Measurements from ENCODE around the gene WSB1.
"Not testable (repeated sequence)": the region's sequence is repeated elsewhere in the genome, so short reads cannot be mapped to it uniquely, and the experiment has no call there.

Gene WSB1

DNA sequence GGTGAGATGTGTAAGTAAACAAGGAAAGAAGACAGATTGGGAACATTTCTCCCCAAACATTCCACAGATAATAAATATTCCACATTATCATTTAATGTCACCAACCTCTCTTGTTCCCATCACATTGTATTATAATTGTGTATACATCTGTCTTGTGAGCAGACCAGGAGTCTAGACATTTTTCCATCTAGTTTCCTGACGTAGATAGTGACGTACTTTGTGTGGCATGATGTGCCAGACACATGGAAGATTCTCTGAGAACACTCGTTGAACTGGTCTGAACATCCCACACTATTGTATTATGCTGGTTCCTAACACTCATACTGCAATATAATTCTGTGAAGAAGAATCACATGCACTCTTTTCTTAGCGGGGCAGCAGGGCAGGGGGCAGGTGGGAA is 34.0 kb downstream of the WSB1 start:
- Mint-ChIP-seq H3K4me3 (no peak overlapping the region), H3K27me3 (no peaks in the 10 kb centered on the region), H3K4me1 (peaks cover 14 to 16% of the 10 kb centered on the region in 2 donors), H3K9me3 (no peaks in the 10 kb centered on the region), H3K27ac (no peak overlapping the region), H3K36me3 (peaks cover 0 to 1% of the 10 kb centered on the region in 2 donors)
- ATAC-seq (replicated peaks) (no peak), DNase-seq (no peak)

DNA sequence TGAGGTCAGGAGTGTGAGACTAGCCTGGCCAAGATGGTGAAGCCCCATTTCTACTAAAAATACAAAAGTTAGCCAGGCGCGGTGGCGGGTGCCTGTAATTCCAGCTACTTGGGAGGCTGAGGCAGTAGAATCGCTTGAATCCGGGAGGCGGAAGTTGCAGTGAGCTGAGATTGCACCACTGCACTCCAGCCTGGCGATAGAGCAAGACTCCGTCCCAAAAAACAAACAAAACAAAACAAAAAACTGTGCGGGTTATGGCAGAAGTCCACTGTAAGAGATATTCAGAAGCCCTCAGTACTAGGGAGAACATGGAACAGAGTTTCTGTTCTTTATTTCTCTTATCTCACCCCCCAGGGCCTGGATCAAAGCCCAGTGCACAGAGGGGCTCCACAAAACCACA is 34.8 kb downstream of the WSB1 start:
- H3K27me3 Mint-ChIP-seq; H3K9me3 Mint-ChIP-seq; ATAC-seq (replicated peaks); H3K4me3 Mint-ChIP-seq; DNase-seq; H3K27ac Mint-ChIP-seq; H3K36me3 Mint-ChIP-seq: not testable (repeated sequence)
- peaks cover 19 to 21% of the 10 kb centered on the region in 2 donors for H3K4me1 Mint-ChIP-seq

DNA sequence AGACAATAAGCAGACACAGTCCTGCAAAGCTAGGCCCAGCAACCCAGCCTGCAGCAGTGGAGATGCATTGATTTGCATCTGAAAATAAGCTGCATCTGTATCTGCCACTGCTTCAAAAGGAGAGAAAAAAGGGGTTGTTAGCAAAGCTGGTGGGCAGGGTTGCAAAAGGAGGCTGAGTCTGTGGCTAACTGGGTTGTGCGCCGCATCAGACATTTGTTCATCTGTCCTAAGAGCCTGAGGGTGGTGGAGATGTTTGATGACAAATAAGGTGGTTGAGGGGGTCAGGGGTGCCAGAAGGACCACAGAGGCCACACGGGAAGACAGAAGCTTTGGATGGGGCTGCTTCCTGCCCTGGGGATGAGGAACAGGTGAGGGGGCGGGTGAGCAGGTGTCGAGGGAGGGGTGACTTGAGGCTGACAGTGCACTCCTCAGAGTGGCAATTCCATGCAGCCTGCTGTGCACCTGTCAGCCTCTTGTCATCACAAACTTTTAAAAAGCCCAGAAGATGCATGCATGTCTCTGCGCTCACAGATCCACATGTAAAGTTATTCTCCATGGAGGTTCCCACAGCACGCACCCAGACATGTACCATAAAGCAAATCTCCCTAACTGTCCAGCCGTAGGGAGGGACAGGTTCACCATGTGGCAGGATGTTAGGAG is 35.4 kb downstream of the WSB1 start:
- ATAC-seq (replicated peaks) (no peak), DNase-seq (no peak)
- no peaks in the 10 kb centered on the region for H3K9me3 Mint-ChIP-seq
- H3K27ac Mint-ChIP-seq = peak overlapping the region; percentile 42
- peaks cover 0 to 1% of the 10 kb centered on the region in 2 donors for H3K36me3 Mint-ChIP-seq
- no peaks in the 10 kb centered on the region for H3K27me3 Mint-ChIP-seq
- peaks cover 24 to 27% of the 10 kb centered on the region in 2 donors for H3K4me1 Mint-ChIP-seq
- no peak overlapping the region for H3K4me3 Mint-ChIP-seq

DNA sequence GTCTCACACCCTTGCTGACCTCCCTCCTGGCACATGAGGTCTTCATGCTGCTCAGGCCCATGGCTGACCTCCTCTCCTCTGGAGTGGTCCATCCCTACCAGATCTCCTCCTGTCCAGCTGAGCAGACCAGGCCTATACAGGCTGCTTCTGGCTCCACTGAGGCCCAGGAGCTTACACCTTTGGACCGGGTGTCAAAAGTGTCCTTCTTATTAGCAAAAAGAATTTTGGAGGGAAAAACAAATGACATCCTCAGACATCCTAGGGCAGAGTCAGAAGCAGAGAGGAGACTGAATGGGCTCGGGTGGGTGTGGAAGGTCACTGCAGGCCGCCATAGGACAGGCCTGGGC is 38.1 kb downstream of the WSB1 start:
- no peaks in the 10 kb centered on the region for H3K27me3 Mint-ChIP-seq
- DNase-seq (no peak), ATAC-seq (replicated peaks) (no peak)
- H3K4me1 Mint-ChIP-seq = peaks cover 30 to 39% of the 10 kb centered on the region in 2 donors
- H3K36me3 Mint-ChIP-seq = peaks cover 0 to 1% of the 10 kb centered on the region in 2 donors
- H3K9me3 Mint-ChIP-seq = no peaks in the 10 kb centered on the region
- H3K27ac Mint-ChIP-seq = peak overlapping the region; percentile 98
- H3K4me3 Mint-ChIP-seq = peak overlapping the region; percentile 87 to 91

DNA sequence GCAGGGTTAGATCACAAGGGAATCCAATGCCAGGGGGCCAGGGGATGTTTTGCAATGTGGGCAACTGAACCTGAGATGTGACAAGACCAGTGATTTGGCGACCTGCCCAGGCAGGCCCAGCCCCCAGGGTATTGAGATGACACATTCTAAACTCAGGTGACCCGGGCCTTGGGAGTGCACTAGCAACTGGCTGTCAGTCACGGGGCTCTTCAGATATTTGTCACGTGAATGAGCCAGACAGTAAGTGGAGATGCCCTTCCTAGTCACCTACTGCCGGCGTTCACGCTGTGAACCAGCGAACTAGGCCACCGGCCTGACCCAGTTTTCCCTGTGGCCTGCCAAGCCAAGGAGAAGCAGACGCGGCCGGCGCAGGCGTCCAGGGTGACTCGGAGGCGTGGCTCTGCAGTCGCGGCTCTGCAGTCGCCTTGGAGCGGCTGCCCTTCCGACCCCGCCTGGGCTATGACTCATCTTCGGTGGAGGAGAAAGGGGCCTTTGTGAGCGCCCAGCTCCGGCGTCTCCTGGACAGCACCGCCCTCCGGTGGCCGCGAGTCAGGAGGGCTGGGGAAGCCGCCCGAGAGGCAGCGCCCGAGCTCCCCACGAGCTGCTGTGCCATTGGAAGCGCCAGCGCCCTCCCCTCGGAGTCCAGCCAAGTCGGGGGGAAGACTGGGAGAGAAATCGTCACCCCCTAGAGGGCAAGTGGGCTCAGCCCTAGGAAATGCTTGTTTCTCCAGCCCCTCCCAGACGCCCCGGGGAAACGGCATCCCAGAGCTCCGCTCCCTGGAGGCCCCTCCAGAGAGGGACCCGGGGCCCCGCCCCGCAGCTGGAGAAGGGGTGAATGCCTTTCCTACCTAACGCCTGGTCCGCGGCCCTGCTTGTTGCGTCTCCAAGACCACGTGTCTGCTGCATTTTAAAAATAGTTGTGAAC is 38.8 kb downstream of the WSB1 start:
- Mint-ChIP-seq H3K27ac (peak overlapping the region; percentile 98), H3K4me3 (peak overlapping the region; percentile 87 to 91), H3K27me3 (no peaks in the 10 kb centered on the region), H3K9me3 (no peaks in the 10 kb centered on the region), H3K36me3 (peaks cover 0 to 1% of the 10 kb centered on the region in 2 donors), H3K4me1 (peaks cover 28 to 40% of the 10 kb centered on the region in 2 donors)
- DNase-seq (peak; percentile 91), ATAC-seq (replicated peaks) (peak; percentile 86 to 88)

DNA sequence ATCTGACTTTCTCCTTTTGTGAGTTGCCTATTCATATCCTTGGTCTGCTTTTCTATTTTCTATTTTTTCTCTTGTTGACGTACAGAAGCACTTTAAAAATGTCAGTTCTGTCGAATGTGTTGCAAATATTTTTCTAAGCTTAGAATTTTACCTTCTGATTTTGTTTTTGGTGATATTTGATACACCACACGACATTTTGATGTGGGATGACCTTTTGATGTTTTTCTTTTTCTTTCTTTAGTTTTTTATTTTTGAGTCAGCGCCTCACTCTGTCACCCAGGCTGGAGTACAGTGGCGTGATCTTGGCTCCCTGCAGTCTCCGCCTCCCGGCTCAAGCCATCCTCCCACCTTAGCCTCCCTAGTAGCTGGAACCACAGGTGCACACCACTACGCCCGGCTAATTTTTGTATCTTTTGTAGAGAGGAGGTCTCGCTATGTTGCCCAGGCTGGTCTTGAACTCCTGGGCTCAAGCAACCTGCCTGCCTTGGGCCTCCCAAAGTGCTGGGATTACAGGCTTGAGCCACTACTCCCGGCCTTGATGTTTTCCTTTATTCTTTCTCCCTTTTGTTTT is 39.6 kb downstream of the WSB1 start:
- peak overlapping the region; percentile 98 for H3K27ac Mint-ChIP-seq
- H3K4me3 Mint-ChIP-seq = peak overlapping the region; percentile 87 to 91
- peak; percentile 29 to 33 for ATAC-seq (replicated peaks)
- peaks cover 0 to 1% of the 10 kb centered on the region in 2 donors for H3K36me3 Mint-ChIP-seq
- no peaks in the 10 kb centered on the region for H3K9me3 Mint-ChIP-seq
- DNase-seq = peak; percentile 48
- H3K27me3 Mint-ChIP-seq = no peaks in the 10 kb centered on the region
- peaks cover 31 to 45% of the 10 kb centered on the region in 2 donors for H3K4me1 Mint-ChIP-seq

DNA sequence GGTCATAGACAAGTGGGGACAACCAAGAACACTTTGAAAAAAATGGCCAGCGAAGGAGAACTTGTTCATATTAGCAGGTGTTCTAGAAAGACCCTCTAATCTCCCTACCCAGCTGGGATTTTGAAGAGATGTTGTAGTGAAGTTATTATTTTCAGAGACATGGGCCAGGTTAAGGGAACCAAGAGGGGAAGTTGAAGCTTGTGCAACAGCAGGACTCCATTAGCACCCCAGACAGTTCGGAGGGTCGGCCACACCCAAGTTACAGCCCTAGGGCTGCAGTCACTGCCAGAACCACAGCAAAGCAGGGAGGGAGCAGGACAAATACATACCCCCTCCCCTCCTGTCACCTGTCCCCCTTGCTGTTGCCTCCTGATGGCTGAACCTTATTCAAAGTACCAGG is 42.3 kb downstream of the WSB1 start:
- no peaks in the 10 kb centered on the region for H3K27me3 Mint-ChIP-seq
- H3K9me3 Mint-ChIP-seq = no peaks in the 10 kb centered on the region
- no peak for ATAC-seq (replicated peaks)
- no peak overlapping the region for H3K4me3 Mint-ChIP-seq
- no peak overlapping the region for H3K27ac Mint-ChIP-seq
- DNase-seq = no peak
- H3K4me1 Mint-ChIP-seq = peaks cover 47 to 68% of the 10 kb centered on the region in 2 donors
- peaks cover 3 to 5% of the 10 kb centered on the region in 2 donors for H3K36me3 Mint-ChIP-seq

DNA sequence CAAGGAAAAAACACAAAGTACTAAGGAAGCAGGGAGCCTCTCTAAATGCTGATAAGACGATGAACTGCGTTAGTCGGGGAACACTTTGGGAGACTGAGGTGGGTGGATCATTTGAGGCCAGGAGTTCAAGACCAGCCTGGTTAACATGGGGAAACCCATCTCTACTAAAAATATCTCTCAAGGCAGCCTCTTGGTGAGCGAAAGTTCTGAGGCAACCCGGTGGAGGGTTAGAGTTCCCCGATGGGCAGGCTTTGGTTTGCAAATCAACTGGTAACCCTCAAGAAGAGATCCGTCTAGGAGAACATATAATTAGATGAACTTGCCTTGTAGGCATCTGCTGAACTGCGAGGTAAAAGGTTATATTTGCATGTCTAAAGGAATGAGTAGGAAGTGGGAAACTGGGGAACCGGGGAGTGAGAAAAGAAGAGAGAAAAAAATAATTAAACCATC is 44.6 kb downstream of the WSB1 start:
- H3K36me3 Mint-ChIP-seq = peaks cover 3 to 5% of the 10 kb centered on the region in 2 donors

DNA sequence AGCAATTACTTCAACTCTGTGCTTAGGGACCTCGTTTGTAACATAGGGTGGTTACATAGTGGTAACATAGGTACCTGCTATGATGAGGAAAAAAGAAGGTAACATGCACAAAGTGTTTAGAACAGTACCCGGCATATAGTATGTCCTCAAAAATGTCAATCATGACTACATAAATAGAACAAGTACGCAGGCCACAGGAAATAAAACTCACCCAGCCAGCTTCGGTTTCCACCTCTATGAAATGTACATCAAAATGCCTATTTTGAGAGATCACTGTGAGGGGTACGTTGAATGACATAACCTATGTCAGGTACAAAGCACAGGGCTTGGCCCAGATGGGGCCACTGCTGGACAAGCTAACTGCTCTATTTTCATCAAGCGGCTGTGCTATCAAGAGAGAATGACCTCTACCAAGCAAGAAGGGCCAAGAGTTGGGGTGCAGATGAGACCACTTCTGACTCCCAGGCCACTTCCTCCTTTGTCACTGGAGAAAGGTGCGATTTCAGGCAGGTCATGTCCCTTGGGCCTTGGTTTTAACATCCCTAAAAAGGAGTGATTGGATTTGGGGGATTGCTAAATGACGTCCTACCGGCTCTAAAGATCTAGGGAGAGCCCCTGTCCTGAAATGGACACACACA is 45.4 kb downstream of the WSB1 start:
- Mint-ChIP-seq H3K27ac (peak overlapping the region; percentile 73), H3K4me3 (peak overlapping the region; percentile 23 to 36), H3K4me1 (peaks cover 32 to 48% of the 10 kb centered on the region in 2 donors), H3K36me3 (peaks cover 3 to 5% of the 10 kb centered on the region in 2 donors), H3K27me3 (peaks cover 6% of the 10 kb centered on the region in 2 donors), H3K9me3 (no peaks in the 10 kb centered on the region)
- ATAC-seq (replicated peaks) (peak; percentile 56 to 71), DNase-seq (no peak)

More for the DNA sequence above, 44.6 kb downstream of the WSB1 start:
- Mint-ChIP-seq H3K27me3 (no peaks in the 10 kb centered on the region), H3K4me3 (peak overlapping the region; percentile 23 to 46), H3K4me1 (peaks cover 35 to 56% of the 10 kb centered on the region in 2 donors), H3K27ac (peak overlapping the region; percentile 73), H3K9me3 (no peaks in the 10 kb centered on the region)
- ATAC-seq (replicated peaks) = peak; percentile 60 to 77
- DNase-seq = peak; percentile 22

DNA sequence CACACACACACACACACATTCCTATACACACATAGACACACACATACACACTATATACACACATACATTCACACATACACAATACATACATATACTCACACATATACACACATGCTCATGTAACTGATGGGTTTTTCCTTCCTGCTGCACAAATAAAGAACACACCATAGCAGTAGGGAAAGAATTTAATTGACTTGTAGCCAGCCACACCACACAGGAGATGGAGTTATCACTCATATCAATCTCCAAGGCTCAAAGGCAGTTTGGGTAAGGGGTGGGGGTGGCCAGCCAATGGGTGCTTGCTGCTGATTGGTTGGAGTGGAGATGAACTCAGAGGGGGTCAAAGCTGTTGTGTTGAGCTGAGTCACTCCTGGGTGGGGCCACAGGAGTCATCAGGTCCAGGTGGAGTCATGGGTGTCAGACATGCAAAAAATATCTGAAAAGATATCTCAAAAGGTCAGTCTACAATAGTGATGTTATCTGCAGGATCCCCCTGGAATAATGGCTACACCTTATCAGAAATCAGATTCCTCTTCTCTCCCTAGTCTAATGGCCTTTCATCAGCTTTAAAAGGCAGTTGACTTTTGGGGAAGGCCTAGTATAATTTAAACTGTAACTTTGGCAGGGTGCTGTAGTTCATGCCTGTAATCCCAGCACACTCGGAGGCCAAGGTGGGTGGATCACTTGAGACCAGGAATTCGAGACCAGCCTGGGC is 46.1 kb downstream of the WSB1 start:
- Mint-ChIP-seq H3K27me3 (peaks cover 6 to 8% of the 10 kb centered on the region in 2 donors), H3K4me1 (peaks cover 32 to 48% of the 10 kb centered on the region in 2 donors), H3K4me3 (no peak overlapping the region), H3K36me3 (peaks cover 3 to 5% of the 10 kb centered on the region in 2 donors), H3K9me3 (no peaks in the 10 kb centered on the region), H3K27ac (peak overlapping the region; percentile 73)
- DNase-seq = no peak
- peak; percentile 46 to 50 for ATAC-seq (replicated peaks)

DNA sequence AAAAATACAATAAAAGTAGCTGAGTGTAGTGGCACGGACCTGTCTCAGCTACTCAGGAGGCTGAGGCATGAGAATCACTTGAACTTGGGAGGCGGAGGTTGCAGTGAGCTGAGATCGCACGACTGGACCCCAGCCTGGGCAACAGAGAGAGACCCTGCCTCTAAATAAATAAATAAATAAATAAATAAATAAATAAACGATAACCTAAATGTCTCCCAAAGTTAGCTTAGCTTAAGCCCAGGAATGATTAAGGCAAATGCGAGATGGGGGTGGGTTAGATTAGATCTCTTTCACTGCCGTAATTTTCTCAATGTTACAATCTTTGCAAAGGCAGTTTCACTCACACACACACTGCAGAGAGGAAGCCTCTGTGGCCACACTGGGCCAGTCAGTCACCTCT is 46.7 kb downstream of the WSB1 start:
- no peak for DNase-seq
- no peak overlapping the region for H3K4me3 Mint-ChIP-seq
- H3K9me3 Mint-ChIP-seq = no peaks in the 10 kb centered on the region
- H3K4me1 Mint-ChIP-seq = peaks cover 32 to 48% of the 10 kb centered on the region in 2 donors
- H3K27me3 Mint-ChIP-seq = peaks cover 6 to 8% of the 10 kb centered on the region in 2 donors
- H3K27ac Mint-ChIP-seq = no peak overlapping the region
- no peak for ATAC-seq (replicated peaks)
- H3K36me3 Mint-ChIP-seq = peaks cover 3 to 5% of the 10 kb centered on the region in 2 donors

DNA sequence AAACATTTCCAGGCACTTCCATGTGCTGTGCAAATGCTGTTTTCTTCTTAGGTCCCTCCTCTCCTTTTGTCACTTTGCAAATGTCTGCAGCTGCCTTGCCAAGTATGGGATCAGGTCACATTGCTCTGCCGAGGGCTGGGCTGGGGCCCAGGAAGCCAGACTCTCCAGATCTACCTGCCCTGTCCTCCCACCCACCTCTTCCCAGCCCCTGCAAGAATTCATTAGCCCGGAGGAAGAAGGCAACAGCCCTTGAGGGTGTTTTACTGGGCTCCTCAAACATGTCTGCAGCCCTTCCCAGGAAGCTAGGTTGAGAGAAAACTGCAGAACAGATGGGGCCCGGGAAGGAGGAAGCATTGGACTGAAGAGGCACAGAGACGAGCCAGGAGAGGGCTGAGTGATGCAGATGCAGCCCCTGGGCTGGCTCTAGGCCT is 47.1 kb downstream of the WSB1 start:
- H3K27ac Mint-ChIP-seq = no peak overlapping the region
- H3K4me1 Mint-ChIP-seq = peaks cover 32 to 46% of the 10 kb centered on the region in 2 donors
- no peaks in the 10 kb centered on the region for H3K9me3 Mint-ChIP-seq
- peaks cover 3 to 5% of the 10 kb centered on the region in 2 donors for H3K36me3 Mint-ChIP-seq
- H3K4me3 Mint-ChIP-seq = no peak overlapping the region
- H3K27me3 Mint-ChIP-seq = peaks cover 6 to 8% of the 10 kb centered on the region in 2 donors
- ATAC-seq (replicated peaks) = no peak
- no peak for DNase-seq

DNA sequence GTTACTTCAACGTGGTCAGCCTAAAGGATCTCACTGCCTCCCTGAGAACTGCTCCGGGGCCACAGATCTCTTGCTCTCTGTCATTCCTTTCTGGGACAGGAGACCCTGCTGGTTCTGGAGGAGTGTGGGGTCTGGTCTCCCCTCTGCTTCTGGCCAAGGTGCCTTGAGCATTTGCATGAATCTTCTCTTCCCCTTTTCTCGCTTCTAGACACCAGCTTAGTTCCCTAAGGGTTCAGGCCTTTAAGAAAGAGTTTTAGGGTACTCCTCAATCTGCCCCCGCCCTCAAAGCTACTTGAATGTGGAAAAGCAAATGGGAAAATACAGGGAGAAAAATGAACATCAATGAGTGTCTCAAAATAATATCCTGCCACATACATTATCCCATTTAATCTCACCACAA is 48.1 kb downstream of the WSB1 start:
- Mint-ChIP-seq H3K27me3 (peaks cover 6 to 8% of the 10 kb centered on the region in 2 donors), H3K9me3 (no peaks in the 10 kb centered on the region), H3K27ac (no peak overlapping the region), H3K36me3 (peaks cover 3 to 5% of the 10 kb centered on the region in 2 donors), H3K4me3 (no peak overlapping the region), H3K4me1 (peaks cover 27 to 43% of the 10 kb centered on the region in 2 donors)
- ATAC-seq (replicated peaks) (no peak), DNase-seq (no peak)

All from stimulated activated naive B cell treated with anti-CD40 and anti-IgM and Interleukin-4, amounts not matched to agents 10 μg/mL and 1 μg/mL and 100 μg/mL, for 72 hours (primary cell).